ENCODE results near the gene AGK.

GRCh38 chr7:141541375-141541774, 9.8 kb upstream of the AGK start:
- no peak for TF ChIP-seq EZH2 (IDR thresholded peaks at IDR 0.05; ENCODE audit: low read depth)
- TF ChIP-seq, protein P1, sequence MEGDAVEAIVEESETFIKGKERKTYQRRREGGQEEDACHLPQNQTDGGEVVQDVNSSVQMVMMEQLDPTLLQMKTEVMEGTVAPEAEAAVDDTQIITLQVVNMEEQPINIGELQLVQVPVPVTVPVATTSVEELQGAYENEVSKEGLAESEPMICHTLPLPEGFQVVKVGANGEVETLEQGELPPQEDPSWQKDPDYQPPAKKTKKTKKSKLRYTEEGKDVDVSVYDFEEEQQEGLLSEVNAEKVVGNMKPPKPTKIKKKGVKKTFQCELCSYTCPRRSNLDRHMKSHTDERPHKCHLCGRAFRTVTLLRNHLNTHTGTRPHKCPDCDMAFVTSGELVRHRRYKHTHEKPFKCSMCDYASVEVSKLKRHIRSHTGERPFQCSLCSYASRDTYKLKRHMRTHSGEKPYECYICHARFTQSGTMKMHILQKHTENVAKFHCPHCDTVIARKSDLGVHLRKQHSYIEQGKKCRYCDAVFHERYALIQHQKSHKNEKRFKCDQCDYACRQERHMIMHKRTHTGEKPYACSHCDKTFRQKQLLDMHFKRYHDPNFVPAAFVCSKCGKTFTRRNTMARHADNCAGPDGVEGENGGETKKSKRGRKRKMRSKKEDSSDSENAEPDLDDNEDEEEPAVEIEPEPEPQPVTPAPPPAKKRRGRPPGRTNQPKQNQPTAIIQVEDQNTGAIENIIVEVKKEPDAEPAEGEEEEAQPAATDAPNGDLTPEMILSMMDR (conservative IDR thresholded peaks at IDR 0.05): no peak

Data from PC-9 (cell line).